HG03469 (cell line): ENCODE data around the gene NKAIN1.
"Not testable (repeated sequence)": the region's sequence is repeated elsewhere in the genome, so short reads cannot be mapped to it uniquely, and the experiment has no call there.

ENCODE experiments used
- ATAC-seq: cut with Tn5 transposase; IDR thresholded peaks from one replicate; pipeline ENCODE4 v1.9.1; 2021; ENCODE audit warnings: mild to moderate bottlenecking, moderate library complexity, moderate number of reproducible peaks; ENCODE audit not compliant: unreplicated experiment

Gene NKAIN1

DNA sequence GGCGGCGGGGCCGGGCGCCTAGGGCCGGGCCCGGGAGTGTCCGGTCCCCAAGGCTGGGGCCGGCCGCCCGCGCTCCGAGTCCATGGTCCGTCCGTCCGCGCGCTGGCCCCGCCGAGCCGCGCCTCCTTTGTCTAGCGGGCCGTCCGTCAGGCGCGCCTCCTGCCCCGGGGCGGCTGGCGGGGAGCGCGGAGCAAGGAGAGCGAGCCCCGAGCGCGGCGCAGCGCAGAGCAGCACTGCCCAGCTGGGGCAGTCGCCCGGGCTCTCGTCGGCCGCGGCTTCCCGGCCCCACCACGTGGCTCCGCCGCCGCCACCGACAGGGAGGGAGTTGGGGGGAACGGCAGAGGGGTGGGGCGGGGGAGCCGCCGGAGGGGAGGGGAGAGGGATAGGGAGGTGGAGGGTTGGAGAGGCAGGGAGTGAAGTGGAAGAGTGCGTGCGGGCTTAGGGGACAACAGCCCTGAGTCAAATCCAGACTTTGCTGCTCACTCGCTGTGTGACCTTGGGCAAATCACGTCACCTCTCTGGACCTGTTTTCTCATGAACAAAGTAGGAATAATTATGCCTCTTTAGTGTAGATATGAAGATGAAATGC is at the start of gene NKAIN1:
Gene NKAIN1 (minus strand): TSS at position 235 of the 589 bp plus-strand sequence. CDS start 340 bp downstream, outside the sequence.
- no peak for ATAC-seq

DNA sequence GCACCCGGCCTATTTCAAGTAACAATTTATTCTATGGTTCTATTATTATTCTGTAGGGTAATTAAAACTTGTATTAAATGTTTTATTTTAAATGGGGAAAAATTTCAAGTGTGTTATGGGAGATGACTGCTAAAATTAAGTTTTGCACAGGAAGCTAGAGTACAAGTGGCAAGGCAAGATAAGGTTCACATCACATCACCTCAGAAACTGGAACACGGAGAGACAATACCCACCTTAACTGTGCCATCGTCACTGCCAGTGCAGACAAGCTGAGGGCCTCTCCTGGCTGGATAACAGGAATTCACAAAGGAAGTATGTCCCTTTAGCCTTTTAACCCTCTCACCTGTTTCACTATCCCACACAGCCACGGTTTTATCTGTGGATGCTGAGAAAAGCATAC is 49.3 kb upstream of the NKAIN1 start:
- ATAC-seq, result no peak

DNA sequence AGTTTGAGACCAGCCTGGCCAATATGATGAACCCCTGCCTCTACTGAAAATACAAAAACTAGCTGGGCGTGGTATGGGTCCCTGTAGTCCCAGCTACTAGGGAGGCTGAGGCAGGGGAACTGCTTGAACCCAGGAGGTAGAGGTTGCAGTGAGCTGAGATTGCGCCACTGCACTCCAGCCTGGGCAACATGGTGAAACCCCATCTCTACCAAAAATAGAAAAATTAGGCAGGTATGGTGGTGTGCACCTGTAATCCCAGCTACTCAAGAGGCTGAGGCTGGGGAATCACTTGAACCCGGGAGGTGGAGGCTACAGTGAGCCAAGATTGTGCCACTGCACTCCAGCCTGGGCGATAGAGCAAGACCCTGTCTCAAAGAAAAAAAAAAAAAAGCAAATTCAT is 48.1 kb upstream of the NKAIN1 start:
- ATAC-seq, result not testable (repeated sequence)

DNA sequence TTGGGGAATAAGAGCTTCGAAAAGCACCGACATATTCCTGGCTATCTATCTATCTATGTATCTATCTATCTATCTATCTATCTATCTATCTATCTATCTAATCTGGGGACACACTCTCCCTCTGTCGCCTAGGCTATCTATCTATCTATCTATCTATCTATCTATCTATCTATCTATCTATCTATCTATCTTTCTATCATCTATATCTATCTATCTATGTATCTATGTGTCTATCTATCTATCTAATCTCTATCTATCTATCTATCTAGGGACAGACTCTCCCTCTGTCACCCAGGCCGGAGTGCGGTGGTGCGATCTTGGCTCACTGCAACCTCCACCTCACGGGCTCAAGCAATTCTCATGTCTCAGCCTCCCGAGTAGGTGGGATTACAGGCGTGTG is 42.7 kb upstream of the NKAIN1 start:
- ATAC-seq, result not testable (repeated sequence)

DNA sequence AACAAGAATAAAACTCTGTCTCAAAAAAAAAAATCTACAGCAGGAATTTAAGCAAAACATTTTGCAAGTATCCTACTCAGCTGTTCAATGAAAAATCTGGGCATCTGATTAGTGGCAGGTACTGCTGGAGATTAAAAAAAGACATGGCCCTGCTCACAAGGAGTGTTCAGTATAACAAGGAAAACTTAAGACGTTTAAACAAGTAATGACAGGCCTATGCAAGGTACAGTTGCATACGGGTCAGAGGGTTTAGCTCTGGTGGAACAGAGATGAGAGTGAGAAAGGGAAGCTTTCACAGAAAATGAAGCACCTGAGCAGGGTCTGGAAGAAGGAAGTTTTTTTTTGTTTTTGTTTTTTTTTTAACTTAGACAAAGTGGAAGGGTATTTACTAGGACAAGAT is 33.9 kb upstream of the NKAIN1 start:
- no peak for ATAC-seq

DNA sequence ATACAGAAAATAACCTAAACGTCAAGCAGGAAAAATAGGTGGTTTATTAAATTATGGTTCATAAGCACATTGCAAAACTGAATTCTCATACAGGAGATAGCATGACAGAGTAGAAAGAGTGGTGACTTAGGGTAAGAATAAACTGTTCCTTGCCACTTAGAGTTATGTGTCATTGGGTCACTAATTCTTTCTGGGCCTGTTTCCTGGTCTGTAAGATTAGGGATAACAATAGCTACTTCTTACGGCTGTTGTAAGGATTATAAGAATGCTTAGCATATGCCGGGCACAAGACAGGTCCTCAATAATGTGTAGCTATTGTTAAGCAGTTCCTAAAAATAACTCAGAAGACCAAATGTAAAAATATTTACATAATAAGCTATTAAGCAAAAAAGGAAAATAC is 32.7 kb upstream of the NKAIN1 start:
- no peak for ATAC-seq

DNA sequence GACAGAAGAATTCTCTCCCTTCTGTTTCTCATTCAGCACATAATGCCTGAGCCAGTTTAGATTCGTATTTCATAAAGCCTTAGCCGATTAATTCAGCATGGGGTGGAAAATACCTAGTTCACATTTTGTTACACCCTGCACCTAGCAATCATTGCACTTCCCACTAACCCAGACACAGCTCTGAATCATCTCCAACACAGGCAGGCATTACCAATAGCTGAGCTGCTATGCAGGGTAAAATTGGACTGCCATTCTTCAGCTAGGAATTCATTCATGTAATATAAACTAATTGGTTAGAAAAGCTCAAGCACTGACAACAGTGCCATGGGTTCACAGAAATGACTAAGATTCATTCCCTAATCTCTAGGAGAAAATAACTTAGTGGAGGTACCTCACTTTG is 26.9 kb upstream of the NKAIN1 start:
- no peak for ATAC-seq

DNA sequence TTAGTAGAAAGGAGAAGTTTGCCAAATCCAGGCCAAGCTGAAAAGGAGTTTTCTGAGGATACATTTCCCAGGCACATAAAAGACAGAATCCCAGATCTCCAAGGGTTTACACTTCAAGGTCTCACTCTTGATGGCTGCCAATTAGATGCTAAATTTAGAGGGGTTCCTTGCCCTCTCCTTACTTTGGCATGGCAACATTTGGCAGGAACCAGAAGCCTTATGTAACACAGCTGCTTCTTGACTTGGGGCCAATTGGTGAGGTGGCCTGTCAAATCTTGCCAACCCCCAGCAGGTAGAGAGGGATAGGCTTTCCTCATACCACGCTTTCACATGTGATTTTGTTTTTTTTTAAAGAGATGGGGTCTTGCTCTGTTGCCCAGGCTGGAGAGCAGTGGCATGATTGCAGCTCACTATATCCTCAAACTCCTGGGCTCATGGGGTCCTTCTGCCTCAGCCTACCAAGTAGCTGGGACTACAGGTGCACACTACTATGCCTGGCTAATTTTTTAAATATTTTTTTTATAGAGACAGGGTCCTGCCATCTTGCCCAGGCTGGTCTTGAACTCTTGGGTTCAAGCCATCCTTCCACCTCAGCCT is 25.2 kb upstream of the NKAIN1 start:
- ATAC-seq, result no peak

DNA sequence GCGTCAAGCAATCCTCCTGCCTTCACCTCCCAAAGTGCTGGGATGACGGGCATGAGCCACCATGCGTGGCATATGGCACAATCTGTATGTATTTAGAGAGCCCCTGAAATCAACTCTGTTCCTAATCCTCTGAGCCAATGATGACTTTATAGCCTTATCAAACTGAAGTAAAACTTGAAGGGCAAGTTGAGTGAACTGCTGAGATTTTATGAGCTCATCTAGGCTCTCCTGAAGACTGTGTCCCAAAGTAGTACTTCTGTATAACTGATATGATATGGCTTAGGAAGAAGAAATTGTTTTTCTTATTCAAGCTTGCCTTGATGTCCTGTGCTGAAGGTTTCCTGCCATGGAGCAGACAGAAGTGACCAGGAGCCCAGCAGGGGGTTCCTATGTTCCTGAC is 23.7 kb upstream of the NKAIN1 start:
- no peak for ATAC-seq

DNA sequence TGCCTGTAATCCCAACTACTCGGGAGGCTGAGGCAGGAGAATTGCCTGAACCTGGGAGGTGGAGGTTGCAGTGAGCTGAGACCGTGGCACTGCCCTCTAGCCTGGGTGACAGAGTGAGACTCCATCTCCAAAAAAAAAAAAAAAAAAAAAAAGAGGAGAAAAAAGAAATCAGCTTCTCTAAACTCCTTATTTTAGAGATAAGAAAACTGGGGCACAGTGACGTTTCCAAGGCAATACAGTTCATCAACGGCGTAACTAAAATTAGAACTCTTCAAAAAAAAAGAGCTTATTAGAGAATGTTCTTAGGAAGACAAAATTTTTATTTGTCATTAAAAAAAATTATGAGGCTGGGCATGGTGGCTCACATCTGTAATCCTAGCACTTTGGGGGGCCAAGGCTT is 22.7 kb upstream of the NKAIN1 start:
- not testable (repeated sequence) for ATAC-seq

DNA sequence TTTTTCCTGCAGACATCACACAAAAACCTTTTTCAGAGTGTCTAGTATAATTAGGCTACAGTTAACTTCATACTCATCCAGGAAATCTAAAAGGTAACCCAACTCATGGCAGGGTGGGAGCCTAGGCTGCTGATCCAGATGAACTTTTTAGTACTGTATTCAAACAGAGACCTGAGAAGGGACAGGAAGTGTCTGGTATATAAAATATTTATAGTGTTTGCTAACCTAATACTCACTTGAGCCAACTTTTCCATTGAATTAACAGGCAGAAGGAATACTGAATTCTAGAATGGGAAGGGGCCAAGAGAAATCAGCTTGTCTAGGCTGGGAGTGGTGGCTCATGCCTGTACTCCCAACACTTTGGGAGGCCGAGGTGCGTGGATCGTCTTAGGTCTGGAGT is 22.2 kb upstream of the NKAIN1 start:
- ATAC-seq, result no peak

DNA sequence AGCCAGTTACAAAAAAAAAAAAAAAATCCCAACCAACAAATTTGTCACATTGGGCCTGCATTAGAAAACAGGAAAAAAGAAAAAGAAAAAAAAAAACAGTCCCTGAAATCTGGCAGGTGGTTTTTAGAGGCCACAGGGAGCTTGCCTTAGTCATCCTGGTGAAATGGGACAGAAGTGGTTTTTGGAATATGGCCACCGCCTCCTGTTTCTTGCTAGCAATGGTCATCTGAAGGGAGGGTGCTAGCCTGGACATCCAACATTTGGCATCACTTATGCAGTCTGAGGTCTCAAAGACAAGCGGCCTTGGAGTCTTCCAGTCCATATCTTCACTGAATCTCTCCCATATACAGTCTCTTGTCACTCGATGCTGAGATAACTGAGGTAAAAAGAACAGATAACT is 20.1 kb upstream of the NKAIN1 start:
- no peak for ATAC-seq

DNA sequence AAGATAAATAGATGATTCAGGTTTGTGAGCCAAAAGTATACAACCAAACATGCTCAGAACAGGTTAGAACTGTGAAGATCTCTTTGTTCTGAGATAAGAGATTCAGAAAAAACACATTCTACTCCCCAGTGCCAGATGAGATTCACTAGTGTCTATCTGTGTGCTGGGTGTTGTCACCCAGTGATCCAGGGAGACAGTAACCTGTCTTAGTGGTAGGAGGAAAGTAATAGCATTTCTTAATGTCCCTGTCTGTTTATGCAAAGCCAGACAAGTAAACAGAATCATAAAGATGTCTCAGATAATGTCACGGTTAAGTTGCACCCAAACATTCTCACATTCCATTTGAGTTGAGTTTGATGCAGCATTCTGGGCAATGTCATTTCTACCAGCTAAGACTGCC is 18.9 kb upstream of the NKAIN1 start:
- ATAC-seq, result no peak

DNA sequence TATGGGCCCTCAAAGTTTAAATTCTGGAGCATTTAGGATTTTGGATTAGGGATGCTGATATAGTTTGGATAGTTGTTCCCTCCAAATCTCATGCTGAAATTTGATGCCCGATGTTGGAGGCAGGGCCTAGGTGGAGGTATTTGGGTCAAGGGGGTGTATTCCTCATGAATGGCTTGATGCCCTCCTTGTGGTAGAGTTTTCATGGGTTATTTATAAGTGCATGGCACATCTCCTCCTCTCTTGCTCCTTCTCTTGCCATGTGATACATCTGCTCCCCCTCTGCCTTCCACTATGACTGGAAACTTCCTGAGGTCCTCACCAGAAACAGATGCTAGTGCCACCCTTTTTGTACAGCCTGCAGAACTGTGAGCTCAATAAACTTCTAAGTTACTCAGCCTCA is 17.5 kb upstream of the NKAIN1 start:
- ATAC-seq, result no peak

DNA sequence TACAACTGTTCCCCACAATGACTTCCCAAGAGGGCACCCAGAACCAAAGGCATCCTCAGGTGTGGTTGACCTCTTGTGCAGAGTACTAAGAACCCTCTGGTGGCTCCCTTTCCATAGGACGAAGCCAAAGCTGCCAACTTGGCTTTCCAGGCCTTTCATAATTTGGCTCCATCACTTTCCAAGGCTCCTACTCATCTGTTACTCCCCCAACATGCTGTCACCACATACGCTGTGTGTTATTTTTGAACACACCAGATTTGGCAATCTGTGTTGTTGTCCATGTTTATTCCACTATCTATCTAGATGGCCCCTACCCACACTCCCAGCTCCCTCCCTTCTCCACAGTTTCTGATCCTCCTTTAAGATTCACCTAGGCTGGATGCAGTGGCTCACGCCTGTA is 10.2 kb upstream of the NKAIN1 start:
- ATAC-seq, result no peak

DNA sequence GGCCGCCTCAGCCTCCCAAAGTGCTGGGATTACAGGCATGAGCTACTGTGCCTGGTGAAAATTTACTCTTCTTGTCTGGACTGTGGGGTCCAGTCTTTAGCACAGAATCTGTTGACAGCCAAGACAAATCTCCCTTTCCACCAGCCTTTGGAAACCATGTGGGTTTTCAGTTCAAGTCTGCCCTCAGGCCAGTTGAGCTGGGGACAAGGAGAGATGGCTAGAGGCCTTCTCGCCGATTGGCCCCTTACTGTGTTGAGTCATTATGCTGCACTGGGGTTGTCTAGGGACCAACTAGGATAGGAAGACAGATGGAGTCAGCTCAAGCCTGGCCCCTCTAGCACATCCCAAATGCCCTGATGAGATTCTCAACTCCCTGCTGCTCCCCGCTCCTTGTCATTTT is 8.6 kb upstream of the NKAIN1 start:
- ATAC-seq, result no peak

DNA sequence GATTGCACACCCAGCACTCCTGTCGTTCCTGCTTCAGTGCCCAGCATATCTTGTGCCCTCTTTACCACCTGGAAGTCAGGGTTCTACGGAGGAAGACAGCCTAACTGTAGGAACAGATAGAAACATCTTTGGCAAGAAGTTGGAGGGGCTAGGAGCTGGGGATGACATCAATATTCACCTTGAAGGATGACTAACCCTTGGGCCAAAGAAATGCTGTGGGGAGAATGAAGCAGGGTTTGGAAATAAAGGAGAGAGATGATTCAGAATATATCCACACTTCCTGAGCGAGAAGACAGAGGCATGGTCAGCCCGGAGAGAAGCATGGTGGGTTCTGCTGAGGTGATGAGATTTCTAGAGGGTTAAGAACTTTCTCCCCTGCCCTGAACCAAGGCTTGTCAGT is 4.6 kb upstream of the NKAIN1 start:
- no peak for ATAC-seq

DNA sequence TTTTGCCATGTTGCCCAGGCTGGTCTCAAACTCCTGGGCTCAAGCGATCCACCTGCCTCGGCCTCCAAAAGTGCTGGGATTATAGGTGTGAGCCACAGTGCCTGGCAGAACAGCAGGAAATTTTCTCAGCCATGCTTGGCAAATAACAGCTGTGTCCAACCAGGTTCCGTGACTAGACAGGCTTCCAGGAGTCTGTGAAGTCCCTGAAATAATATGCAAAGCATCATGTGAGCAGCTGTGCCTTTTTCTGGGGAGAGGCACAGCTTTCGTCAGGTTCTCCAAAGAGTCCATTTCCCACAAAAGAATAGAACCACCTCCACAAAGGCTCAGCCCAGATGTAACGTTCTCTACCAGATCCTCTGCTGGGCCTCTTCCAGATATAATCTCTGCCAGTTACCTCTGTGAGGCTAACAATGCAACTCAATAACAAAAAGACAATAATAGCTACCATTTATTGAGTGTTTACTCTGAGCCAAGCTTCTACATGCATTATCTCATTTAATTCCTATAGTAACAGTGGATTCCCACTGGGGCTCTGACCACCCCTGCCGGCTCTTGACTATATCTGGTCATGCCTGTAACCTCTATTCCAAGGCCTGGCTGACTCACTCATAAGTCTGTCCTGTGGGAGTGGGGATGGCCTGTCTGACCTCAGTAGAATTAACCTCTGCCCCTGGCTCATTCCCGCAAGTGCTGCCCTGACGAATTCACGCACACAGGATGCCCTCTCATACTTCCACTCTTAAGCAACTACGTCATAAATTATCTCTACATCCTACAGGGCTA is 4.0 kb upstream of the NKAIN1 start:
- no peak for ATAC-seq

DNA sequence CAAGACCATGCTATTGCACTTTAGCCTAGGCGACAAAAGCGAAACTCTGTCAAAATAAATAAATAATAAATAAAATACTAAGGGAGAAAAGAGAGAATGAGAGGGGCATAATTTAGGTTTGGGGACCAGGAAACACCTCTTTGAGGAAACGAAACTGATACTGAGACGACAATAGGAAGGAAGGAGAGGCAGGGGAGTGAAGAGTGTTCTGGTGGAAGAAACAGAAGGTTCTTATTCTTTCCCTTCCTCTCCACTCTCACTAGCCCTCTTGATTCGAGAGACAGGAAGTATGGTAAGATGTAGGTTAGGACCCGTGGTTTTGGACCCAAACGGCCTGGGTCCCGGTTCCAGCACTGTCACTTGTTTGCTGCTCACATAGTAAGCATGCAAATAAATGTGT is 1.6 kb upstream of the NKAIN1 start:
- ATAC-seq, result no peak

DNA sequence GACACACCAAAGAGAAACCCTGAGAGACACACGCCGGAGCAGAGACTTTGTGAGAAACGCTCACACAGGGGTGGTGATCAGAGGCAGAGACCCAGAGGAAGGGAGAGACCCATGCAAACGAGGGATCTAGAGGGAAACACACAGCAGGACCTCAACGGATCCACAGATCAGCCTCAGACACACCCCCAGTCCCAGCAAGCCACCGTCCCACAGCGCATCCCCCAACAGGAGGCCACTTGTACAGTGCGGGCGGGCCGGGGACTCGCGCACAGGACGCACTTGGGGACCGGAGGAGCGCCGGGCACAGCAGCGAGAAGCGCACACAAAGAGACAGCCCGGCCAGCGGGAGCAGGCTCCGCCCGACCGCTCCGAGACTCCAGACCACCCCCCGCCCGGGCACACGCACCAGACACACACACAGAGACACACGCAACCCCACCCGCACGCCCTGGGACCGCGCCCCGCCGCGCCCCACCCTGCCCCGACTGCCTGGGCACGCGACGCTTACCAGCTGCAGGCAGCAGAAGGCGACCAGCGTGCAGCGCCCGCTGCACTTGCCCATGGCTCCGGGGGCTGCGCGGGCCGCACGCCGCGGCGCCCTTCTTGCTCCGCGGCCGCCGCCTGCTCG is 587 bp downstream of the NKAIN1 start:
- no peak for ATAC-seq

DNA sequence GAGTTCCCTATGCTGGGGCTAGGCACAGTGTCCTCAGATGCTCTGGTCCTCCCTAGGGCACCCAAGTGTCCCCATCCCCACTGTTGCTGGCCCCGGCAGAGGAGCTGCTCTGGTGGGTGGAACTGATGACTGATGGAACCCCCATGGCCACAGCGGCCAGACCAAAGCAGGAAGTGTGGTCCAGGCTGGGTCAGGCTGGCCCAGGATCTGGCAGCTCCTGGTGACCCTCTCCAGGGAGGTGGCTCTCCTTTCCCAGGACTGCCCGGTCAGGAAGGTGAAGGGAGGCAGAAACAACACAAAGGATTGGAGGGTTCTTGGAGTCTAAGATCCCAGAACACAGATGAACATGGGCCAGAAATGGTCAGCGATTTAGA is 1.1 kb downstream of the NKAIN1 start:
- no peak for ATAC-seq

DNA sequence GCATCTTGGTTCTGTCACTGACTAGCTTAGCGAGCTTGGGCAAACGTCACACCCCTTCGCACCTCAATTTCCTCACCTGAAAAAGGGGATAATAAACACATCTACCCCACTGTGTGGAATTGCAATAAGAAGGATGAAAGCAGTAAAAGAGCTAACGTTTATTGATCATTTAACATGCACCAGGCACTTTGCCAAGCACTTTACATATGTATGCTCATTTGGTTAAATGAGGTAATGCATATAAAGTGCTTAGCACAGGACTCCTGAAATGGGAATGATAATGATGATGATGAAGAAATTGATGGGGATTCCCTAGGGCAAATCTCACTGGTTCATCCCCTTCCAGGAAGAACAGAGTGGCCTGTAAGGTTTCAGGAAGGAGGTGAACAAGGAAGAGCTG is 4.8 kb downstream of the NKAIN1 start:
- ATAC-seq, result no peak
